Jurkat, Clone E6-1 (cell line): ENCODE results near the gene CST3.
"Not testable (repeated sequence)": the region's sequence is repeated elsewhere in the genome, so short reads cannot be mapped to it uniquely, and the experiment has no call there.

ENCODE experiments used
- DNase-seq: peaks from one replicate; pipeline ENCODE4 v3.0.0-alpha.2; 2011; ENCODE audit warnings: low read depth, low spot score
- H3K4me3 ChIP-seq: 2 replicates; pipeline ENCODE4 v1.5.1; 2011; ENCODE audit warnings: mild to moderate bottlenecking, low read length, control low read depth, moderate library complexity

CST3 gene

DNA sequence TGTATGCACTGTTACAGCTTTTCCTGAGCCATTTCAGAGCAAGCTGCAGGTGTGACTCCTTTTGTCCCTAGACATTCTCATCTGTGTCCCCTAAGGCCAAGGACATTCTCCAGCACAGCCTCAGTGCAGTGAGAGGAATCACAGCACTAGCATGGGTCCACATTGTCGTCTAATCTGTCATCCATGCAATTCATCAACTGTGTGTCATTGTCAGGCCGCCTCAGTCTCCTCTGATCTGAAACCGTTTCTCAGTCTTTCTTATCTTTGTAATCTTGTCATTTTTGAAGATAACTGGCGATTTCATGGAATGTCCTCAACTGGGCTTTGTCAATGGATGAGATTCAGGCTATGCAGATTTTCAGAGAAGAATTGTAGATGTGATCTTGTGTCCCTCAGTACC is 26.3 kb upstream of the CST3 start:
- not testable (repeated sequence) for DNase-seq, H3K4me3 ChIP-seq

DNA sequence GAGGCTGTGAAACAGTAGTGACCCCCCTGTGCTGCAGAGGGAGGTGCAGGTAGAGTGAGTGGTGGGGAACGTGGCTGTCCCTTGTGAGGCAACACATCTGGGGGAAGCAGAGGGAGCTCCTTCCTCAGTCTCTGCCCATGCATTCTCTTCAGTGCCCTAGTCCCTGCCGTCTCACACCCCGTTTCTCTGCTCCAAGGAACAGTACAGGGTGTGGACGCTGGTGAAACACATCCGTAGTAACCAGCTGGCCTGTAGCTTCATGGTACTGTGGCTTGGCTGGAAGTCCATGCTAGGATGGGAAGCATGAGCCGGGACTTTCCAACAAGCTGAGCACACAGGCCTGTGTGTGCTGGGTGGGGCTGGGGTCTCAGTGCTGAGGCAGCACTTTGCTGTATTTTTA is 25.4 kb upstream of the CST3 start:
- no peak overlapping the region for H3K4me3 ChIP-seq
- DNase-seq: no peak

DNA sequence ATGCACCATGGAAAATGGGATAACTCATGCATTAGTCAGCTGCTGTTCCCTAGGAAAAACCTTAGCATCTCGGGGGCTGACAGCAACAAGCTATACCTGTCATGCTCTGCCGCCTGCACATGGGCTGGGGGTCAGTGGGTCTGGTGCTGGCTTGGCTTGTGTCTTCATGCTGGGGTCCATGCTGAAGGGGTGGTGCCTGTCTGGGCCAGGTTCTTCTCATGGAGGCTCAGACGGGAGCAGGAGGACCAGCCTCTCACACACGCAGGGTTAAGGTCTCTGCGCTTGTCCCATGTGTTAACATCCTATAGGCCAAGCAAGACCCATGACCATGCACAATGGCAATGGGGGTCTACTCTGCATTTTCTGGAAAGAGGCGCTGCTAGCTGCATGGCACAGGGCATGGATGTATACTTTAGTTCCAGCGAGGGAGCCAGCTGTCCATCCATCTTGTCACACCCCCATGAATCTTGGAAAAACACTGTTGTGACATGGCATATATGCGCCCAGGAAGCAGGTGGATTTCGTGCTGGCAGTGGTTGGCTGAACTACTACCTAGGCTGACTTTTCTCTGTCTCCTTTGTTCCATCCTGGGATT is 24.6 kb upstream of the CST3 start:
- no peak overlapping the region for H3K4me3 ChIP-seq
- DNase-seq: no peak

DNA sequence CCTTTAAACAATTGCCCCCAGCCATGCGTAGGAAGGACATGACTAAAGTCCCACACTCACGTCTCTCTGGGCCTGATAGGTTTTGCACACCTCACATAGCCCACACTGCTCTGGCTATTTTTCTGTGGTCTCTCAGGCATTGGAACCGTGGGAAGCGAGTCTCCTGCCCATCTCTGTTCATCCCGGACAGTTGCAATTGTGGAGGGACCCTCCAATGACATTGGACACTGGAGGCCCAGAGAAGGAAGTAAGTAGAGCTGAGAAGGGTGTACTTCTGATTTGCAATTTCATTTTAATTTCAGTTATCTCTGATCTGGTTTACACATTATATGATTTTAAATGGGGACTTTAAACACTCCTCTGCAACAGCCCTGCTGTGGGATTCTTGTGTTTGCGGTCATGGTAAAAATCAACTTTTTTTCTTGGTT is 23.3 kb upstream of the CST3 start:
- no peak for DNase-seq

DNA sequence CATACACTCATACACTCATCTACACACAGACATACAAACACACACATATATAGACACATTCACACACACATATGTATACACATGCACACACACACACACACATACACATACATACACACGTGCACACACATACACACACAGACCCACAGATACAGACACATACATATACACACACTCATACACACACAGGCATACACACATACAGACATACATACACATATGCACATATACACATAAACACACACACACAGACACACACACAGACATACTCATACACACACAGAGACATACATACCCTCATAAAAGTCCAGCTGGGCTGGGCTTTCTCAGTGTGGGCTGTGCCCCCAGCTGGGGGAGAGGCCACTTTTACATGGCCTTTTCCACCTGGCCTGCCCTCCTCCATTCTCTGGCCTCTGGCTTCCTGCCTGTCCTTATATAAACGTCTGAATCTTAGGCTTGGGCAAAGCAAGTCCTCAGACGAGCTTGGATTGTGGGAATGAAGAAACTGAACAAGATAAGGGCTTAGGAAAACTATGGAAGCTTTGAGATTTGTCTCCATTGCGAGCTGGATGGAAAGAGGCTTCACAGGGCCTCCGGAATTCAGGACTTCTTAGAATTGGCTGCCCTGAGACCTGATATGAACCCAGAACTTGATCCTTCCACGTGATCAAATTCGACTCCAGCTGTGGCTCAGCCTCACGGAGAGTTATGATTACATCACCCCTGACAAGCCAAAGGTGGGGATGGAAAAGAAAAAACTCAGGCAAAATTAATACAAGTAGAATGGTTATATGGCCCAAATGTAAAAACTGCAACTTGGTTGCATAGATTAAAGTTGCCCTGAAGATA is 22.5 kb upstream of the CST3 start:
- no peak overlapping the region for H3K4me3 ChIP-seq
- no peak for DNase-seq

More for the DNA sequence above, 23.3 kb upstream of the CST3 start:
- no peak overlapping the region for H3K4me3 ChIP-seq

DNA sequence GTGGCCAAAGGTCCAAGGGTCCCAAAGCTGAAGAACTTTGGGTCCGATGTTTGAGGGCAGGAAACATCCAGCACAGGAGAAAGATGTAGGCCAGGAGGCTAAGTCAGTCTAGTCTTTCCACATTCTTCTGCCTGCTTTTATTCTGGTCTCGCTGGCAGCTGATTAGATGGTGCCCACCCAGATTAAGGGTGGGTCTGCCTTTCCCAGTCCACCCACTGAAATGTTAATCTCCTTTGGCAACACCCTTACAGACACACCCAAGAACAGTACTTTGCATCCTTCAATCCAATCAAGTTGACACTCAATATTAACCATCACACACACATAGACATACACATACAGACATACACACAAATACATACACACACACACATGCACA is 21.8 kb upstream of the CST3 start:
- DNase-seq, H3K4me3 ChIP-seq: not testable (repeated sequence)

DNA sequence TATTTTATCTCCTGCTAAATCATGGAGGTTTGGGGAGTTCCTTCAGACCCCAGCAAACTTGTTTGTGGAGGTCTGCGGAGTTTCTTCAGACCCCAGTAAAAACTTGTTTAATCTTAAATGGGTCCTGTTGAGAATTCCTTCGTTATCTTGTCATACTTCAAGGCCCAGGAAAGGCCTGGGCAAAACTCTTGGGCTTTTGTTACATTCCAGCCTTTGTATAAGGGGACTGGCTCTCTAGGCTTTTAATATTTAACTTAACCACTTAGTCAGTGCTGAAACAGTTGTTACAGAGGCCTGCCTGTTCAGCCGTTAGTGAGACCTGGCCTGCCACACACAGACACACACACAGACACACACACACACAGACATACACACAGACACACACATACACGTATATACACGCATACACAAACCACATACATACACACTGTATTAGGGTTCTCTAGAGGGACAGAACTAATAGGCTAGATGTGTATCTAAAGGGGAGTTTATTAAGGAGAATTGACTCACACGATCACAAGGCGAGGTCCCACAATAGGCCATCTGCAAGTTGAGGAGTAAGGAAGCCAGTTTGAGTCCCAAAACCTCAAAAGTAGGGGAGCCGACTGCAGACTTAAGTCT is 21.3 kb upstream of the CST3 start:
- no peak overlapping the region for H3K4me3 ChIP-seq
- no peak for DNase-seq

DNA sequence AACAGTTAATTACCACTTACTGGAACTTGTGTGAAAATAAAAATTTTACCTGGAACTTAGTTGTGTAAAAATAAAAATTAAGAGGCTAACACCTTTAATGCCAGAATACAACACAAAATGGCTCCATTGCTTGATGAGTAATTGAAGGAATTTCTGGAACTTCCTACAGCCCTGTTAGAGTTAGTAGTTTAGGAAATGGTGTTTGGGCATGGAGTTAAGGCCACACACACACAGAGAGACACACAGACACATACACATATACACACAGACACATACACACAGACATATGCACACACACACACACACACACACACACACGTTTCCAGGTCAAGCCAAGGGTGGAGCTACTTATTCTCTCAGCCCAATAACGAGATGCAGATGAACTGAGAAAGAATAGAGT is 20.6 kb upstream of the CST3 start:
- no peak for DNase-seq
- no peak overlapping the region for H3K4me3 ChIP-seq

DNA sequence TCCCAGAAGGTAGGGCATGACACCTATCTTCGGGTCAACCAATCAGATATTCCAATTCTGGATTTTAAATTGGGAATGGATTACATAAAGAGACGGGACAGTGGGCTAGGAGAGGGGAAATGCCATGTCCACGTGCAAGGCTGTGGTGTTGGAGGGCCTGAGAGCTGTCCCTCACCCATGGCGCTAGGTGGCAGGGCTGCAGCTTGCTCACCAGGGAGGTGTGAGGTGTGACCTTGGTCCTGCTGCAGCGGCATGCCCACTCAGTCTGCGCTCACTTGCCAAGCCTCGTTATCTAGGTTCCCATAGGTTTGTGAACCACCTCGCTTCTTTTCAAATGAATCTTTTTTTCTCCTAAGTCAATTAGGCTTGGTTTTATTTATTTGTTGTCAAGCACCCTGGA is 19.4 kb upstream of the CST3 start:
- DNase-seq: no peak
- H3K4me3 ChIP-seq: no peak overlapping the region

DNA sequence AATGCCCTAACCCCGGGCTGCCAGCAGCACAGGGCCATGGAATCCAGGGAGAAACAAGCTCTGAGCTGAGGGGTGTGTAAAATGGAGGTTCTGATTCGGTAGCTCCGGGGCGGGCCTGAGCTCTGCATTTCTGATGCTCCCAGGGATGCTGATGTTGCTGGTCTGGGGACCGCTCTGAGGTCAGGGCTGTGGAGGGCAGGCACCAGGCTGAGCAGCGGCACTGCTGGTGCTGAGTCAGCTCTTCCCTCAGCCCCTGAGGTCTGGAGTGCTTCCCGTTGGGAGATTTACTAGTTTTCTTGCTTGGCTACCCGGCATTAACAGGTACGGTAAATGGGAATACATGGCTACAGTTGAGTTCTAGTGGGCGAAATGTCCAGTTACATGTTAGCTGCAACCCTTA is 18.6 kb upstream of the CST3 start:
- no peak overlapping the region for H3K4me3 ChIP-seq

DNA sequence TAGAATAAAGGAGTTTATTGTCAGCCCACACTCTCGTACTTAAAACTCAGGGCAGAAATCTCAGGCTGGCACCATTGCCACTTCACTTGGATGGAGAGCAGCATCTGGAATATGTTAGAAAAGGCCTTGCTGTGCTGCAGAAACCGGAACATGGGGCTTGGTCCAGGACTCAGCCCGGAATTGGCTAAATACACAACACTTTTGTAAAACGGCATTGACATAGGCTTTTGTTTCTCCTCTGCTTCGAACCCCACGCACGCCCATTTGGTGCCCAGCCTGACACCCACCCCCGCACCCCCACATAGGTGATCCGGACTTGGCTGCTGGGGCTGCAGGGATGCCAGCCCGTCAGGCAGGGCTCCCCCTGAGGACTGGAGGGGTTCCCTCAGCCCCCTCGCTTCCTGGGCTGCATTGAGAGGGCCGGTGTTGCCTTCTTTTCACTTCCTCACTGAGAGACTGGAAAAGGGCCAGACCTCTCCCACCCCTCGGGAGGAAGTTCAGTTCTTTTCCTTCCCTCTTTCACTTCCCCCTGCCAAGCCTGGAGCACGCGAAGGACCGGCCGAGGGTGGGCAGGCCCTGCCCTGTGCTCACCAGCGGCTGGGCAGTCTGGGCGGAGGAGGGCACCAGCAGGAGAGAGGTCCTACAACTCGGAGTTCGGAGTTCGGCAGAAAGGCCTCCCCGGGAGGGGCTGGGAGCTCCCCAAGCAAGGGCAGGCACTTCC is 17.9 kb upstream of the CST3 start:
- DNase-seq: no peak
- H3K4me3 ChIP-seq: no peak overlapping the region

More for the DNA sequence above, 18.6 kb upstream of the CST3 start:
- DNase-seq: no peak

DNA sequence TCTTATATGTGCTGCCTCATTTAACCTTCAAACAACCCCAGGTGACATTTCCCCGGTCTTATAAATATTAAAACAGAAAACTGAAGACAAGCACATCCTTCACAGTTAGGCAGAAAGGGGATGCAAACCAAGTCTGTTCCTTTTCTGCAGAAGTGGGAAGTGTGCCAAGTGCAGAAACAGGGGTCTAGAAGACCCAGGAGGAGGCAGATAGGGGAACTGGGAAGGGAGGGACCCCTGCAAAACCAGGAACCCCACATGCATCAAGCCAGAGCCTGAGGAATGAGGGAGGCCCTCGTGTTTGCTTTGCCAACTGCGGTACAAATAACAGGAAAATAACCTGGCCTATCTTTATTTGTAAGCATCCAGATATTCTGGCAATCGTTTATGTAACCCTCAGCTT is 17.0 kb upstream of the CST3 start:
- H3K4me3 ChIP-seq: no peak overlapping the region
- no peak for DNase-seq

DNA sequence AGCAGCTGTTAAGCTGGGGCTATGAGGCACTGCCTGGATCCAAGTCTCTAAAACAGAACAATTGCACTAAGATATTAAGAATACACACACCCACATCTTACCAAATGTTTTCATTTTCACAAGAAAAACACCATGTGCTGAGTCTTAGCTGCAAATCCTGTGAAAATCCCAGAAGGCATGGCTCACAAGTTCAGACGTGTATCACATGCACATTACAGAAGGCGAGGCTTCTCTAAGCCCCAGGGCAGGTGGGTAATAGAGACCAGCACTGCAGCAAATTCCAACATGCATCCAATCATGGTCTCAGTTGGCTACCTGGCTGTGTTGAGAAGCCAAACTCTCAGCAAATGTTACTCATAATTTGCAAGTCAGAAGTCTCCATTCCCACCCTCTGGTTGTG is 16.2 kb upstream of the CST3 start:
- DNase-seq: no peak

DNA sequence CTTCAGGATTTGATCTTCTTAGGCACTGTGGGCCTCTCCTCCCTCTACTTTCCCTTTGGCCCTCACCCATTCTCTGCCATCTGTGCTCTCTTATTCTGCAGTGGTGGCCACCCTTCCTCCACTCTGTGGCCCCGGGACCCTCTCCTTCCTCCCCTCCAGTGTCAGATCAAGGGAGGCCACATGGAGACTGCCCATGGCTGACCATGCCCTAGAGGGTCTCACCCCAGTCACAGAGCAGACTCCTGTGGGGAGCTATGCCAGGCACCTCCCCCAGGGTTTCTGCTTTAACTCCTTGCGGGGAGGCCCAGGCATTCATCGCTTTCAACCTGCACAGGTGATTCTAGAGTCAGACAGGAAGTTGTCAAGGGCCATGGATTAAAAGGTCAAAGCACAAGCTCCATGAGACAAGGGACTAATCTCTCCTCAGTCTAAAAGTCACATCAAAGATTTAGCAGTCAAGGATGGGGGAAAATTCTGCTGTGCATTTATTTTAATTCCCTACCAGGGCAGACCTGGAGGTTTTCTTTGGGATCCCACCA is 15.7 kb upstream of the CST3 start:
- no peak overlapping the region for H3K4me3 ChIP-seq
- DNase-seq: no peak

More for the DNA sequence above, 16.2 kb upstream of the CST3 start:
- H3K4me3 ChIP-seq: no peak overlapping the region

DNA sequence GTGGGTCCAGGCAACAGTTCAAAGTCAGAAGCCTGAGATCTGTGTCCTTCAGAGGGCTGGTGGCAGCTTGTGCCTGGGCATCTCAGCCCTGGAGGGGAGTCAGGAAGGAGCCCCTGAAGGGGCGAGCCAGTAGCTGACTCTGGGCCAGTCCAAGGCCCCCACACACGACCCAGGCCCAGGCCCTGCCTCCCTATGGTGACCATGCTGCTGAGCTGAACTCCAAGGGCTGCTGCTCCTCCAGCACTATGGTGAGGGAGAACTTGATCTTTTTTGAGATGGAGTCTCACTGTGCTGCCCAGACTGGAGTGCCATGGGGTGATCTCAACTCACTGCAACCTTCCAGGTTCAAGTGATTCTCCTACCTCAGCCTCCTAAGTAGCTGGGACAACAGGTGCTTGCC is 15.2 kb upstream of the CST3 start:
- DNase-seq: no peak
- no peak overlapping the region for H3K4me3 ChIP-seq

DNA sequence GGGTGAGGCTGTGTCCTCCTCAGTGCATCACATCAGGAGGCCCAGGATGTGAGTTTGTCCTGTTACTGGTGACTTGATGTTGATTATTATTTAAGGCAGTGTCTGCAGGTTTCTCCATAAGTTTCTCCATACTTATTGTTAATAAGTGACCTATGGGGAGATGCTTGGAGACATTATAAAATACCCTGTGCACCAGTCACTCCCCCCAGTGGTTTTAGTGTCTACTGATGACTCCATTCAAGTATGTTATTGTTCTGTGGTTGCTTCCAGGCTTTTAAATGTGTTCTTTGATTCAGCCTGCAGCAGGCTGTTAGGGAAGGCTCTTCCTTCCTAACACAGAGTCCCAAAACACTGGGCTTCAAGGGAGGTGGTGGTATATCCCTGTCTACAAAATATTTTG is 14.6 kb upstream of the CST3 start:
- no peak for DNase-seq

DNA sequence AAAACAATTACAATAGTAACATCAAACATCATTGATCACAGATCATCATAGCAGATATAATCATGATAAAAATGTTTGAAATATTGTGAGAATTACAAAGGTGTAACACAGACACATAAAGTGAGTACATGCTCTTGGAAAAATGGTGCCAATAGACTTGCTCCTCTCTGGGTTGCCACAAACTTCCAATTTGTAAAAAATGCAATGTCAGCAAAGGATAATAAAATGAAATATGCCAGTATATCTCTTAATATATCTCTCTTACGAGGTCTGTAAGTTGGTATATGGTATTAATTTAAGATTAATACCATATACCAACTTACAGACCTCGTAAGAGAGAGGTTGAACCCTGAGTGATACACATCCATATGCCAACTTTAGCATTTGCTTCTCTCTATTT is 13.4 kb upstream of the CST3 start:
- no peak overlapping the region for H3K4me3 ChIP-seq
- no peak for DNase-seq

More for the DNA sequence above, 14.6 kb upstream of the CST3 start:
- no peak overlapping the region for H3K4me3 ChIP-seq

DNA sequence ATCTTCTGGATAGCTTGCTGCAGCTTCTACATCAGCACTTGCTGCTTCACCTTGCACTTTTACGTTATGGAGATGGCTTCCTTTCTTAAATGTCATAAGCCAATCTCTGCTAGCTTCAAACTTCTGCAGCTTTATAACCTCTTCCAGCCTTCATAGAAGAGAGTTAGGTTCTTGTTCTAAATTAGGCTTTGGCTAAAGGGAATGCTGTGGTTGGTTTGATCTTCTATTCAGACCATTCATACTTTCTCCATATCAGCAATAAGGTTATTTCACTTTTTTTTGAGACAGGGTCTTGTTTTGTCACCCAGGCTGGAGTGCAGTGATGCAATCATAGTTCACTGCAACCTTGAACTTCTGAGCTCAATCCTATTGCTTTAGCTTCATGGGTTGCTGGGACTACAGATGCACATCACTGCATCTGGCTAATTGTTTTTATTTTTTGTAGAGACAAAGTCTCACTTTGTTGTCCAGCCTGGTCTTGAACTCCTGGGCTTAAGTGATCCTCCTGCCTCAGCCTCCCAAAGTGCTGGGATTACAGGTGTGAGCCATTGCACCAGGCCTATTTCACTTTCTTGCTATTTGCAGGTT is 12.2 kb upstream of the CST3 start:
- DNase-seq: no peak

DNA sequence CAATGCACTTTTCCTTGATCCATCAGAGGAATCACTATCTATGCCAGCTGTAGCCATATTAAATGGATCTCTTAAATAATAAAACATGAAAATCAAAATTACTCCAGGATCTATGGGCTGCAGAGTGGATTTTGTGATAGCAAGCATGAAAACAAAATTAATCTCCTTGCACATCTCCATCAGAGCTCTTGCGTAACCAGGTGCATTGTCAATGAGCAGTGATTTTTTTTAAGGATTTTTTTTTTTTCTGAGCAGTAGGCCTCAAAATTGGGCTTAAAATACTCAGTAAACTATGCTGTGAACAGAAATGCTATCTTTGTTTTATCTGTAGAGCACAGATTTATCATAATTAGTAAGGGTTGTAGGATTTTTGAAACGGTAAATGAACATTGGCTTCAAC is 11.5 kb upstream of the CST3 start:
- no peak for DNase-seq
- H3K4me3 ChIP-seq: no peak overlapping the region

More for the DNA sequence above, 12.2 kb upstream of the CST3 start:
- H3K4me3 ChIP-seq: no peak overlapping the region
